Liver (tissue), 9 donors: ENCODE results near the gene AFAP1L2. TPM values are rescaled to one million over a fixed set of nuclear protein-coding genes. Genes with fewer than 3 reads are reported as not detected.

Experiments
- DNase-seq: peaks from one replicate; pipeline ENCODE4 v3.0.0-alpha.2; 2017; ENCODE audit warnings: low spot score
- H3K27ac ChIP-seq, 2 donors: one replicate each; pipeline ENCODE4 v1.7.0; 2013; ENCODE audit warnings: inconsistent platforms in 2 of 2, low read length in 2 of 2, control low read depth in 1 of 2, low read depth in 1 of 2, mild to moderate bottlenecking in 1 of 2
- H3K27me3 ChIP-seq, 4 donors: one replicate each; pipeline versions ENCODE4 v1.6.1 to v1.7.0; 2013; ENCODE audit warnings: low read length in 3 of 4, inconsistent platforms in 1 of 4, mild to moderate bottlenecking in 1 of 4, moderate library complexity in 1 of 4; ENCODE audit not compliant: control insufficient read depth in 4 of 4, insufficient read depth in 4 of 4
- H3K36me3 ChIP-seq, 4 donors: one replicate each; pipeline versions ENCODE4 v1.6.1 to v1.7.0; 2013; ENCODE audit warnings: low read length in 3 of 4, mild to moderate bottlenecking in 3 of 4, low read depth in 1 of 4, moderate library complexity in 1 of 4; ENCODE audit not compliant: control insufficient read depth in 4 of 4, insufficient read depth in 3 of 4
- H3K4me1 ChIP-seq, 4 donors: one replicate each; pipeline versions ENCODE4 v1.6.1 to v1.7.0; 2013; ENCODE audit warnings: low read length in 3 of 4, mild to moderate bottlenecking in 3 of 4, moderate library complexity in 1 of 4; ENCODE audit not compliant: control insufficient read depth in 4 of 4, insufficient read depth in 4 of 4
- H3K4me3 ChIP-seq, 3 donors: one replicate each; pipeline versions ENCODE4 v1.6.1 to v1.7.0; 2013; ENCODE audit warnings: low read length in 3 of 3, control low read depth in 1 of 3, low read depth in 1 of 3, mild to moderate bottlenecking in 1 of 3
- H3K9ac ChIP-seq, 2 donors: one replicate each; pipeline ENCODE4 v1.7.0; 2013; ENCODE audit warnings: low read length in 2 of 2, mild to moderate bottlenecking in 2 of 2, moderate library complexity in 2 of 2, control low read depth in 1 of 2, low read depth in 1 of 2
- H3K9me3 ChIP-seq, 4 donors: one replicate each; pipeline versions ENCODE4 v1.6.1 to v1.7.0; 2013; ENCODE audit warnings: low read length in 3 of 4; ENCODE audit not compliant: control insufficient read depth in 4 of 4
- ATF3 ChIP-seq: IDR thresholded peaks from 2 replicates; pipeline ENCODE4 v1.6.1; 2016; ENCODE audit warnings: antibody characterized with exemption
- CTCF ChIP-seq: fragments of 150-350 bp; IDR thresholded peaks from 2 replicates; pipeline ENCODE4 v1.5.1; 2017; ENCODE audit warnings: improper control_type of control experiment, low read depth, low read length; ENCODE audit not compliant: missing input control
- EGR1 ChIP-seq, 2 donors: IDR thresholded peaks; 2 replicates each; pipeline ENCODE4 v1.6.1; 2016 to 2018; ENCODE audit warnings: antibody characterized with exemption in 2 of 2, low read depth in 2 of 2
- FOXA1 ChIP-seq: IDR thresholded peaks from 2 replicates; pipeline ENCODE4 v1.6.1; 2016; ENCODE audit warnings: antibody characterized with exemption
- FOXA2 ChIP-seq: IDR thresholded peaks from 2 replicates; pipeline ENCODE4 v1.6.1; 2016; ENCODE audit warnings: antibody characterized with exemption
- GABPA ChIP-seq, 2 donors: IDR thresholded peaks in 1 of 2; conservative IDR thresholded peaks in 1 of 2; 2 replicates each; pipeline ENCODE4 v1.6.1; 2016; ENCODE audit warnings: antibody characterized with exemption in 2 of 2, mild to moderate bottlenecking in 1 of 2, moderate library complexity in 1 of 2
- HNF4A ChIP-seq, 2 donors: conservative IDR thresholded peaks; 2 replicates each; pipeline ENCODE4 v1.6.1; 2016; ENCODE audit warnings: antibody characterized with exemption in 2 of 2, mild to moderate bottlenecking in 2 of 2
- HNF4G ChIP-seq: IDR thresholded peaks from 2 replicates; pipeline ENCODE4 v1.6.1; 2016; ENCODE audit warnings: antibody characterized with exemption
- JUND ChIP-seq, 2 donors: IDR thresholded peaks; 2 replicates each; pipeline ENCODE4 v1.6.1; 2016; ENCODE audit warnings: antibody characterized with exemption in 2 of 2
- MAX ChIP-seq: IDR thresholded peaks from 2 replicates; pipeline ENCODE4 v1.6.1; 2016; ENCODE audit warnings: antibody characterized with exemption
- NR2F2 ChIP-seq: IDR thresholded peaks from 2 replicates; pipeline ENCODE4 v1.6.1; 2016; ENCODE audit warnings: antibody characterized with exemption
- RAD21 ChIP-seq, 2 donors: IDR thresholded peaks; 2 replicates each; pipeline ENCODE4 v1.6.1; 2016; ENCODE audit warnings: antibody characterized with exemption in 2 of 2, mild to moderate bottlenecking in 2 of 2
- REST ChIP-seq: IDR thresholded peaks from 2 replicates; pipeline ENCODE4 v1.6.1; 2016; ENCODE audit warnings: antibody characterized with exemption, mild to moderate bottlenecking
- RXRA ChIP-seq, 2 donors: IDR thresholded peaks; 2 replicates each; pipeline ENCODE4 v1.6.1; 2017 to 2018; ENCODE audit warnings: antibody characterized with exemption in 2 of 2, mild to moderate bottlenecking in 1 of 2
- SP1 ChIP-seq: IDR thresholded peaks from 2 replicates; pipeline ENCODE4 v1.6.1; 2018; ENCODE audit warnings: antibody characterized with exemption, mild to moderate bottlenecking
- TAF1 ChIP-seq: conservative IDR thresholded peaks from 2 replicates; pipeline ENCODE4 v1.6.1; 2016; ENCODE audit warnings: antibody characterized with exemption, mild to moderate bottlenecking
- YY1 ChIP-seq: IDR thresholded peaks from 2 replicates; pipeline ENCODE4 v1.6.1; 2016; ENCODE audit warnings: antibody characterized with exemption, mild to moderate bottlenecking
- ZBTB33 ChIP-seq: IDR thresholded peaks from 2 replicates; pipeline ENCODE4 v1.6.1; 2016; ENCODE audit warnings: antibody characterized with exemption
- WGBS: extraction: QIAGEN DNeasy Blood & Tissue Kit; methylation state at CpG from one replicate; pipeline ENCODE4 v1.1.7; 2013; 5-methylcytosine and 5-hydroxymethylcytosine counted together
- polyA plus RNA-seq, 2 donors: library from polyadenylated mRNA; stranded (reverse) in 1 of 2; unstranded in 1 of 2; fragments of 200-250 nt in 1 of 2; fragments of >200 nt in 1 of 2; fragmentation: Nextera tagmentation in 1 of 2; extraction: Ambion mirVana in 1 of 2; gene quantifications; one replicate each; pipeline versions ENCODE4 v1.2.1 to v1.2.3, GENCODE V29; 2013 to 2015
- total RNA-seq, 2 donors: library from RNA; depleted of rRNA; stranded (reverse); fragments of >200 nt; gene quantifications; one replicate each; pipeline ENCODE4 v1.2.3, GENCODE V29; 2014
- donor health status: healthy.
- donor health status: healthy.
- donor health status: healthy.
- donor health status: healthy.
- donor health status: healthy.

AFAP1L2 gene
- total and polyA plus RNA-seq, 4 donors, result 0.53 to 1.8 (median 1.3) TPM

GRCh38 chr10:114335614-114336013 lies 68.7 kb downstream of the AFAP1L2 start:
- H3K9ac ChIP-seq, result no peak overlapping the region
- H3K27me3 ChIP-seq, result no peaks in the 10 kb centered on the region
- no peaks in the 10 kb centered on the region for H3K36me3 ChIP-seq
- H3K9me3 ChIP-seq, result no peaks in the 10 kb centered on the region
- H3K4me3 ChIP-seq, result no peak overlapping the region
- TF ChIP-seq YY1, result no peak
- TF ChIP-seq TAF1, result no peak
- no peak for TF ChIP-seq HNF4A (conservative IDR thresholded peaks at IDR 0.05)
- TF ChIP-seq JUND (IDR thresholded peaks at IDR 0.05), result no peak
- no peak for TF ChIP-seq FOXA2
- no peak for TF ChIP-seq RXRA (IDR thresholded peaks at IDR 0.05)
- TF ChIP-seq CTCF, result no peak
- TF ChIP-seq MAX, result no peak
- TF ChIP-seq ATF3, result no peak
- no peak for TF ChIP-seq REST
- TF ChIP-seq SP1, result no peak
- TF ChIP-seq NR2F2, result no peak
- no peak for TF ChIP-seq ZBTB33
- no peak for TF ChIP-seq RAD21 (IDR thresholded peaks at IDR 0.05)
- TF ChIP-seq HNF4G, result no peak
- TF ChIP-seq GABPA (IDR thresholded peaks at IDR 0.05 in 1 of 2, conservative IDR thresholded peaks at IDR 0.05 in 1 of 2), result no peak
- no peak for TF ChIP-seq EGR1 (IDR thresholded peaks at IDR 0.05; ENCODE audit: low read depth in 2 of 2)
- no peak for TF ChIP-seq FOXA1
- H3K27ac ChIP-seq, result no peak overlapping the region
- no peak for DNase-seq
- 69% methylated on average over 3 of the region's 3 CpGs for WGBS
- no peaks in the 10 kb centered on the region for H3K4me1 ChIP-seq

GRCh38 chr10:114334301-114334700 lies 70.0 kb downstream of the AFAP1L2 start:
- 74% methylated on average over 6 of the region's 6 CpGs for WGBS
- DNase-seq, result no peak
- Histone ChIP-seq H3K9me3 (no peaks in the 10 kb centered on the region), H3K9ac (no peak overlapping the region), H3K27ac (no peak overlapping the region), H3K4me1 (no peaks in the 10 kb centered on the region), H3K27me3 (no peaks in the 10 kb centered on the region), H3K36me3 (no peaks in the 10 kb centered on the region), H3K4me3 (no peak overlapping the region)
- no peak for TF ChIP-seq ATF3
- no peak for TF ChIP-seq NR2F2
- no peak for TF ChIP-seq SP1
- no peak for TF ChIP-seq RAD21 (IDR thresholded peaks at IDR 0.05)
- no peak for TF ChIP-seq HNF4G
- no peak for TF ChIP-seq TAF1
- no peak for TF ChIP-seq FOXA1
- no peak for TF ChIP-seq YY1
- no peak for TF ChIP-seq RXRA (IDR thresholded peaks at IDR 0.05)
- no peak for TF ChIP-seq REST
- TF ChIP-seq CTCF, result no peak
- no peak for TF ChIP-seq GABPA (IDR thresholded peaks at IDR 0.05 in 1 of 2, conservative IDR thresholded peaks at IDR 0.05 in 1 of 2)
